SK-N-SH (cell line): ENCODE data around the gene ADCK1.
"Not testable (repeated sequence)": the region's sequence is repeated elsewhere in the genome, so short reads cannot be mapped to it uniquely, and the experiment has no call there.

ENCODE experiments used
- CHD2 ChIP-seq: fragments of 150-350 bp; IDR thresholded peaks from 2 replicates; pipeline ENCODE4 v1.6.1; 2018; ENCODE audit warnings: low read length; ENCODE audit not compliant: partially characterized antibody
- CTCF ChIP-seq: fragments of 200-600 bp; sonication (generic); IDR thresholded peaks from 2 replicates; pipeline ENCODE4 v1.6.1; 2017; ENCODE audit warnings: antibody characterized with exemption, mild to moderate bottlenecking, moderate library complexity
- ELF1 ChIP-seq: IDR thresholded peaks from 2 replicates; pipeline ENCODE4 v1.4.0; 2012
- GATA2 ChIP-seq: sonication (generic); formaldehyde crosslinking; IDR thresholded peaks from 2 replicates; pipeline ENCODE4 v1.5.0; 2020; ENCODE audit warnings: mild to moderate bottlenecking, missing genetic modification reagents
- MAX ChIP-seq: IDR thresholded peaks from 2 replicates; pipeline ENCODE4 v1.4.0; 2012; ENCODE audit warnings: low read depth
- NRF1 ChIP-seq: IDR thresholded peaks from 2 replicates; pipeline ENCODE4 v1.6.1; 2012; ENCODE audit warnings: low read depth, mild to moderate bottlenecking, low read length
- POLR2AphosphoS5 ChIP-seq: IDR thresholded peaks from 2 replicates; pipeline ENCODE4 v1.6.1; 2012; ENCODE audit warnings: low read depth, low read length
- SMC3 ChIP-seq: IDR thresholded peaks from 2 replicates; pipeline ENCODE4 v1.6.1; 2012; ENCODE audit warnings: low read depth, low read length, improper control_type of control experiment
- ZBTB33 ChIP-seq: IDR thresholded peaks from 2 replicates; pipeline ENCODE4 v1.4.0; 2012; ENCODE audit warnings: low read depth, borderline replicate concordance

GRCh38 chr14:77799456-77799855 lies 453 bp upstream of the ADCK1 start:
- TF ChIP-seq CTCF; POLR2AphosphoS5; ELF1; GATA2 (CRISPR knock-in tag); SMC3; ZBTB33; NRF1; CHD2; MAX: not testable (repeated sequence)
